Fibroblast of lung (primary cell): Measurements from ENCODE around the gene MKI67. TPM values are rescaled to one million over a fixed set of nuclear protein-coding genes. Genes with fewer than 3 reads are reported as not detected.
"Not testable (repeated sequence)": the region's sequence is repeated elsewhere in the genome, so short reads cannot be mapped to it uniquely, and the experiment has no call there.

Source experiments
- DNase-seq, 2 donors: peaks; one replicate each; pipeline versions ENCODE4 v3.0.0 to v3.0.0-alpha.2; 2010; ENCODE audit warnings: low read depth in 2 of 2
- H2AFZ ChIP-seq: 2 replicates; pipeline ENCODE4 v1.5.1; 2012; ENCODE audit warnings: low read length, control low read depth, inconsistent platforms
- H3K27ac ChIP-seq: 2 replicates; pipeline ENCODE4 v1.5.1; 2011; ENCODE audit warnings: low read length, control low read depth; ENCODE audit not compliant: insufficient read depth
- H3K27me3 ChIP-seq: 2 replicates; pipeline ENCODE4 v1.5.1; 2011; ENCODE audit warnings: mild to moderate bottlenecking, low read length; ENCODE audit not compliant: control insufficient read depth, insufficient read depth
- H3K36me3 ChIP-seq: 2 replicates; pipeline ENCODE4 v1.5.1; 2011; ENCODE audit warnings: low read length; ENCODE audit not compliant: control insufficient read depth, insufficient read depth
- H3K4me1 ChIP-seq: 2 replicates; pipeline ENCODE4 v1.5.1; 2011; ENCODE audit warnings: low read length; ENCODE audit not compliant: control insufficient read depth, insufficient read depth; ENCODE audit errors: extremely low read depth
- H3K4me2 ChIP-seq: 2 replicates; pipeline ENCODE4 v1.5.1; 2011; ENCODE audit warnings: low read length, control low read depth; ENCODE audit not compliant: insufficient read depth; ENCODE audit errors: extremely low read depth
- H3K4me3 ChIP-seq, 4 experiments: fragments of 200-600 bp in 1 of 4; sonication (generic) in 1 of 4; replicated peaks in 1 of 4; 2 replicates each; pipeline ENCODE4 v1.5.1; 2011 to 2016; ENCODE audit warnings: low read length in 4 of 4, low read depth in 3 of 4, mild to moderate bottlenecking in 3 of 4, control low read depth in 2 of 4, inconsistent platforms in 1 of 4, mixed read lengths in 1 of 4; ENCODE audit not compliant: insufficient read depth in 1 of 4; ENCODE audit errors: control extremely low read depth in 1 of 4
- H3K79me2 ChIP-seq: 2 replicates; pipeline ENCODE4 v1.5.1; 2012; ENCODE audit warnings: mild to moderate bottlenecking, low read length, inconsistent platforms; ENCODE audit not compliant: control insufficient read depth, insufficient read depth
- H3K9ac ChIP-seq: 2 replicates; pipeline ENCODE4 v1.5.1; 2011; ENCODE audit warnings: mild to moderate bottlenecking, low read length, control low read depth; ENCODE audit not compliant: insufficient read depth
- H3K9me3 ChIP-seq: 2 replicates; pipeline ENCODE4 v1.5.1; 2012; ENCODE audit warnings: low read depth, low read length; ENCODE audit not compliant: control insufficient read depth, insufficient read depth
- H4K20me1 ChIP-seq: 2 replicates; pipeline ENCODE4 v1.5.1; 2011; ENCODE audit warnings: low read length; ENCODE audit not compliant: control insufficient read depth, insufficient read depth; ENCODE audit errors: extremely low read depth
- CTCF ChIP-seq, 2 donors: IDR thresholded peaks in 1 of 2; conservative IDR thresholded peaks in 1 of 2; 1 replicate in 1 of 2; 2 replicates in 1 of 2; pipeline ENCODE4 v1.5.1; 2011 to 2012; ENCODE audit warnings: low read length in 2 of 2, control low read depth in 1 of 2, inconsistent platforms in 1 of 2, low read depth in 1 of 2, mild to moderate bottlenecking in 1 of 2
- EZH2 ChIP-seq: IDR thresholded peaks from 2 replicates; pipeline ENCODE4 v1.5.1; 2012; ENCODE audit warnings: low read length, control low read depth, mild to moderate bottlenecking; ENCODE audit errors: missing control alignments
- polyA plus RNA-seq, 2 donors: library from polyadenylated mRNA; depleted of rRNA in 1 of 2; stranded (reverse) in 1 of 2; unstranded in 1 of 2; fragments of >200 nt; gene quantifications; 2 replicates each; pipeline ENCODE4 v1.2.1, GENCODE V29; 2011 to 2012; ENCODE audit warnings: missing spikeins in 1 of 2
- total RNA-seq: library from RNA; depleted of rRNA; stranded (reverse); fragments of >200 nt; gene quantifications from 2 replicates; pipeline ENCODE4 v1.2.1, GENCODE V29; 2014

Gene MKI67
- total and polyA plus RNA-seq, 2 donors (not counting 1 experiment from before 2014, with no cell fraction given), result 4.3 to 6.4 TPM

DNA sequence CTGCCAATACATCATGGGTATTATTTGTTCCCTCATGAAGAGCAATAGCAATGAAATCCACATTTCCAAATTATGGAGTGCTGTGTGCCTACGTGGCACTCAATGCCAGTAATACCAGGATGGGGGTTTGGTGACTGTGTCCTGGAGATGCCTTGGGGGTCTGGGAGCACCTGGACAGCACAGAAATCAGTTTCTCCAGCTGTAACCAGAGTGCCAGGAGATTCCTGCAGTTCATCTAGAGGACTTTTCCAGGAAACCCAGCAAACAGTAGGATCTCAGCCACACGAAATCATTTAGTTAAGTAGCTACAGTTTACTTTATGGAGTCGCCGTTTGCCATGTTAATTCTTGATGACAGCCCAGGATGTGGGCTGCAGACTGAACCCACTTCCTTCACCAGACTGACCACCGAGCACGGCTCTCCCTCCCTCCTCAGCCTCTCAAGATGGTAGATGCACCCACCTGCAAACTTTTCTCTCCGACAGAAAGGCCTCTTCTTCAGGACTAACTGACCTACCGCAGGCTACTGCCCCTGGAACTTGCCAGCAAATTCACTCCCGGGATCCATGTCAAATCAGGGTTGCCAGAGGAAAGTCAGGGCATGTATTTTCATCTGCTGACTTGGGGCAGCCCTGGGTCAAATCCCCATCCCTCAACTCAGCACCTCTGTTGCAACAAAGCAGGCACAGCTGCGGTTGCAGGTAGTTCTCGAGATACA, 30.3 kb downstream of the MKI67 start:
- no peak for DNase-seq
- Histone ChIP-seq H3K9ac (no peak overlapping the region), H3K4me3 (no peak overlapping the region), H3K4me1 (no peaks in the 10 kb centered on the region), H2AFZ (no peak overlapping the region), H3K4me2 (no peak overlapping the region), H3K9me3 (no peaks in the 10 kb centered on the region), H3K27ac (no peak overlapping the region), H3K36me3 (peaks cover 9% of the 10 kb centered on the region), H3K27me3 (no peaks in the 10 kb centered on the region), H4K20me1 (no peaks in the 10 kb centered on the region), H3K79me2 (no peaks in the 10 kb centered on the region)
- TF ChIP-seq CTCF (conservative IDR thresholded peaks at IDR 0.05 in 1 of 2, IDR thresholded peaks at IDR 0.05 in 1 of 2; ENCODE audit: low read depth in 1 of 2, low read length in 2 of 2) (no peak), EZH2 (no peak)

GRCh38 chr10:128095027-128095752, 31.0 kb downstream of the MKI67 start:
- no peak for DNase-seq

GRCh38 chr10:128094596-128094995, 31.6 kb downstream of the MKI67 start:
- H3K9me3 ChIP-seq, H3K4me2 ChIP-seq, H3K4me1 ChIP-seq, H3K9ac ChIP-seq, H4K20me1 ChIP-seq, H3K79me2 ChIP-seq, H3K27me3 ChIP-seq, H3K4me3 ChIP-seq, DNase-seq, H3K36me3 ChIP-seq, H2AFZ ChIP-seq, H3K27ac ChIP-seq: not testable (repeated sequence)

More at GRCh38 chr10:128095027-128095752, 31.0 kb downstream of the MKI67 start:
- Histone ChIP-seq H3K4me1 (no peaks in the 10 kb centered on the region), H2AFZ (no peak overlapping the region), H3K9ac (no peak overlapping the region), H3K9me3 (no peaks in the 10 kb centered on the region), H3K4me3 (no peak overlapping the region), H3K4me2 (no peak overlapping the region), H3K27me3 (no peaks in the 10 kb centered on the region), H3K79me2 (no peaks in the 10 kb centered on the region), H3K36me3 (peaks cover 8% of the 10 kb centered on the region), H4K20me1 (no peaks in the 10 kb centered on the region), H3K27ac (no peak overlapping the region)
- TF ChIP-seq EZH2 (no peak), CTCF (conservative IDR thresholded peaks at IDR 0.05 in 1 of 2, IDR thresholded peaks at IDR 0.05 in 1 of 2; ENCODE audit: low read depth in 1 of 2, low read length in 2 of 2) (no peak)
